H9 (cell line): ENCODE results near the gene NSL1. TPM values are rescaled to one million over a fixed set of nuclear protein-coding genes. Genes with fewer than 3 reads are reported as not detected.

ENCODE experiments used
- DNase-seq: peaks from one replicate; pipeline ENCODE4 v3.0.0-alpha.2; 2017
- H2AFZ ChIP-seq: one replicate; pipeline ENCODE4 v1.6.1; 2013; ENCODE audit warnings: mild to moderate bottlenecking, low read length, control low read depth, moderate library complexity
- H2AK5ac ChIP-seq: 2 replicates; pipeline ENCODE4 v1.6.1; 2013; ENCODE audit warnings: low read length, control low read depth, mixed read lengths; ENCODE audit not compliant: insufficient read length
- H2BK120ac ChIP-seq: one replicate; pipeline ENCODE4 v1.6.1; 2013; ENCODE audit warnings: low read depth, mild to moderate bottlenecking, low read length, control low read depth, inconsistent platforms; ENCODE audit not compliant: poor library complexity, severe bottlenecking
- H2BK12ac ChIP-seq: 2 replicates; pipeline ENCODE4 v1.6.1; 2013; ENCODE audit warnings: low read length, control low read depth, mixed read lengths, low read depth; ENCODE audit not compliant: insufficient read length
- H2BK15ac ChIP-seq: 2 replicates; pipeline ENCODE4 v1.6.1; 2013; ENCODE audit warnings: low read depth, low read length, control low read depth
- H2BK20ac ChIP-seq: one replicate; pipeline ENCODE4 v1.6.1; 2013; ENCODE audit warnings: low read depth, mild to moderate bottlenecking, low read length, control low read depth, inconsistent platforms; ENCODE audit not compliant: poor library complexity, severe bottlenecking
- H2BK5ac ChIP-seq: 2 replicates; pipeline ENCODE4 v1.6.1; 2013; ENCODE audit warnings: low read length, control low read depth, mixed read lengths; ENCODE audit not compliant: insufficient read length
- H3K14ac ChIP-seq: 2 replicates; pipeline ENCODE4 v1.6.1; 2013; ENCODE audit warnings: low read length, control low read depth; ENCODE audit not compliant: insufficient read depth
- H3K18ac ChIP-seq: 2 replicates; pipeline ENCODE4 v1.6.1; 2013; ENCODE audit warnings: low read depth, mild to moderate bottlenecking, mixed read lengths, low read length, control low read depth; ENCODE audit not compliant: insufficient read length
- H3K23ac ChIP-seq: 2 replicates; pipeline ENCODE4 v1.6.1; 2013; ENCODE audit warnings: low read length, control low read depth, mixed read lengths, low read depth; ENCODE audit not compliant: insufficient read length
- H3K23me2 ChIP-seq: 2 replicates; pipeline ENCODE4 v1.6.1; 2013; ENCODE audit warnings: low read depth, mild to moderate bottlenecking, mixed read lengths, low read length, control low read depth; ENCODE audit not compliant: insufficient read length, poor library complexity, severe bottlenecking
- H3K27ac ChIP-seq: 2 replicates; pipeline ENCODE4 v1.5.1; 2013; ENCODE audit warnings: low read length, control low read depth, mixed read lengths, low read depth; ENCODE audit not compliant: insufficient read length
- H3K27me3 ChIP-seq: 2 replicates; pipeline ENCODE4 v1.6.1; 2013; ENCODE audit warnings: low read length, control low read depth, inconsistent platforms; ENCODE audit not compliant: insufficient read depth
- H3K4ac ChIP-seq: 2 replicates; pipeline ENCODE4 v1.6.1; 2013; ENCODE audit warnings: low read depth, mild to moderate bottlenecking, control low read depth, inconsistent platforms, low read length, moderate library complexity
- H3K4me1 ChIP-seq: 2 replicates; pipeline ENCODE4 v1.6.1; 2013; ENCODE audit warnings: low read length, control low read depth, inconsistent platforms; ENCODE audit not compliant: insufficient read depth
- H3K4me2 ChIP-seq: 2 replicates; pipeline ENCODE4 v1.6.1; 2013; ENCODE audit warnings: low read length, control low read depth, mixed read lengths; ENCODE audit not compliant: insufficient read length, insufficient read depth
- H3K56ac ChIP-seq: 2 replicates; pipeline ENCODE4 v1.6.1; 2013; ENCODE audit warnings: low read depth, mild to moderate bottlenecking, mixed read lengths, low read length, control low read depth; ENCODE audit not compliant: insufficient read length
- H3K79me1 ChIP-seq: 2 replicates; pipeline ENCODE4 v1.6.1; 2013; ENCODE audit warnings: low read depth, mild to moderate bottlenecking, moderate library complexity, low read length, control low read depth, inconsistent platforms; ENCODE audit not compliant: insufficient read depth, poor library complexity, severe bottlenecking
- H3K79me2 ChIP-seq: 2 replicates; pipeline ENCODE4 v1.6.1; 2013; ENCODE audit warnings: low read length, control low read depth, inconsistent platforms; ENCODE audit not compliant: insufficient read depth
- H3K9ac ChIP-seq: 2 replicates; pipeline ENCODE4 v1.6.1; 2013; ENCODE audit warnings: low read length, control low read depth, mixed read lengths; ENCODE audit not compliant: insufficient read length; ENCODE audit errors: extremely low read depth
- H3K9me3 ChIP-seq: one replicate; pipeline ENCODE4 v1.6.1; 2013; ENCODE audit warnings: low read depth, low read length, inconsistent platforms; ENCODE audit not compliant: control insufficient read depth
- H3T11ph ChIP-seq: one replicate; pipeline ENCODE4 v1.6.1; 2013; ENCODE audit warnings: mild to moderate bottlenecking, low read length, control low read depth, inconsistent platforms
- H4K20me1 ChIP-seq: one replicate; pipeline ENCODE4 v1.6.1; 2013; ENCODE audit not compliant: control insufficient read depth, insufficient read length, insufficient read depth
- H4K5ac ChIP-seq: 2 replicates; pipeline ENCODE4 v1.6.1; 2013; ENCODE audit warnings: low read depth, mild to moderate bottlenecking, mixed read lengths, low read length, control low read depth; ENCODE audit not compliant: insufficient read length
- H4K8ac ChIP-seq: replicated peaks from 2 replicates; pipeline ENCODE4 v1.6.1; 2013; ENCODE audit warnings: low read length, control low read depth, mixed read lengths, low read depth; ENCODE audit not compliant: insufficient read length
- H4K91ac ChIP-seq: 2 replicates; pipeline ENCODE4 v1.6.1; 2013; ENCODE audit warnings: low read depth, mild to moderate bottlenecking, moderate library complexity, mixed read lengths, low read length, control low read depth; ENCODE audit not compliant: insufficient read length
- H3K27ac Mint-ChIP-seq, 3 experiments: 2 replicates in 2 of 3; 3 replicates in 1 of 3; pipeline ENCODE4 v1.8.0; 2020 to 2021; ENCODE audit warnings: mixed read lengths in 3 of 3, mild to moderate bottlenecking in 1 of 3, moderate library complexity in 1 of 3
- H3K27me3 Mint-ChIP-seq: 2 replicates; pipeline ENCODE4 v1.8.0; 2021; ENCODE audit warnings: low read depth, mild to moderate bottlenecking, moderate library complexity, mixed read lengths
- H3K36me3 Mint-ChIP-seq, 3 experiments: 2 replicates in 2 of 3; 3 replicates in 1 of 3; pipeline ENCODE4 v1.8.0; 2020 to 2021; ENCODE audit warnings: low read depth in 3 of 3, mixed read lengths in 3 of 3; ENCODE audit not compliant: insufficient read depth in 1 of 3
- H3K4me1 Mint-ChIP-seq, 2 experiments: 2 replicates each; pipeline ENCODE4 v1.8.0; 2020; ENCODE audit warnings: mixed read lengths in 2 of 2
- H3K4me3 Mint-ChIP-seq, 2 experiments: 2 replicates in 1 of 2; 3 replicates in 1 of 2; pipeline ENCODE4 v1.8.0; 2020 to 2021; ENCODE audit warnings: mild to moderate bottlenecking in 2 of 2, mixed read lengths in 2 of 2, moderate library complexity in 1 of 2
- H3K9me3 Mint-ChIP-seq, 2 experiments: 2 replicates in 1 of 2; 3 replicates in 1 of 2; pipeline ENCODE4 v1.8.0; 2020; ENCODE audit warnings: mild to moderate bottlenecking in 2 of 2, mixed read lengths in 2 of 2, moderate library complexity in 1 of 2
- WGBS: extraction: QIAGEN DNeasy Blood & Tissue Kit; methylation state at CpG from one replicate; pipeline ENCODE4 v1.1.7; 2013; ENCODE audit warnings: missing lambda C conversion rate, low lambda C conversion rate, mixed read lengths; ENCODE audit not compliant: insufficient read length; ENCODE audit errors: extremely low coverage; 5-methylcytosine and 5-hydroxymethylcytosine counted together
- total RNA-seq: library from RNA; stranded (reverse); gene quantifications from 2 replicates; pipeline ENCODE4 v1.2.1, GENCODE V29; 2021
- TF ChIP-seq, protein P1 (sequence below): fragments of 200-600 bp; sonication (generic); conservative IDR thresholded peaks from 3 replicates; pipeline ENCODE4 v1.8.0; 2021; ENCODE audit warnings: antibody characterized with exemption, mild to moderate bottlenecking

NSL1 gene
- total RNA-seq, 1 experiment from 2014 or later, result 49.3 TPM

DNA sequence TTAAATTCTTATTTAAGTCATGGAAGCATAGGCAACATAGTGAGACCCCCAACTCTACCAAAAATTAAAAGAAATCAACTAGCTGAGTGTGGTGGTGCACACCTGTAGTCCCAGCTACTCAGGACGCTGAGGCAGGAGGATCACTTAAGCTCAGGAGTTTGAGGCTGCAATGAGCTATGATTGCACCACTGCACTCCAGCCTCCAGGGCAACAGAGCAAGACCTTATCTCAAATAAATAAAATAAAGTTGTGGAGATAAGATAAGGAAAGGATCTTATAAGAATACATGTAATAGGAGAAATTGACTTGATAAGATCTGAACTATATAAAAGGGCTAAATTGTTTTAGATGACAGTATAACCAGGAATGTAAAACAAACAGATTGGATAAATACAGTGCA is 89.7 kb downstream of the NSL1 start:
- H3K18ac ChIP-seq, result no peak overlapping the region
- no peak overlapping the region for H3K14ac ChIP-seq
- no peak overlapping the region for H3T11ph ChIP-seq
- H3K9ac ChIP-seq, result no peak overlapping the region
- no CpG with 5 or more reads among the region's 1 CpG for WGBS
- H3K23me2 ChIP-seq, result peaks cover 6% of the 10 kb centered on the region
- peaks cover 26% of the 10 kb centered on the region for H3K27me3 ChIP-seq
- no peak overlapping the region for H2BK5ac ChIP-seq
- TF ChIP-seq, protein P1, sequence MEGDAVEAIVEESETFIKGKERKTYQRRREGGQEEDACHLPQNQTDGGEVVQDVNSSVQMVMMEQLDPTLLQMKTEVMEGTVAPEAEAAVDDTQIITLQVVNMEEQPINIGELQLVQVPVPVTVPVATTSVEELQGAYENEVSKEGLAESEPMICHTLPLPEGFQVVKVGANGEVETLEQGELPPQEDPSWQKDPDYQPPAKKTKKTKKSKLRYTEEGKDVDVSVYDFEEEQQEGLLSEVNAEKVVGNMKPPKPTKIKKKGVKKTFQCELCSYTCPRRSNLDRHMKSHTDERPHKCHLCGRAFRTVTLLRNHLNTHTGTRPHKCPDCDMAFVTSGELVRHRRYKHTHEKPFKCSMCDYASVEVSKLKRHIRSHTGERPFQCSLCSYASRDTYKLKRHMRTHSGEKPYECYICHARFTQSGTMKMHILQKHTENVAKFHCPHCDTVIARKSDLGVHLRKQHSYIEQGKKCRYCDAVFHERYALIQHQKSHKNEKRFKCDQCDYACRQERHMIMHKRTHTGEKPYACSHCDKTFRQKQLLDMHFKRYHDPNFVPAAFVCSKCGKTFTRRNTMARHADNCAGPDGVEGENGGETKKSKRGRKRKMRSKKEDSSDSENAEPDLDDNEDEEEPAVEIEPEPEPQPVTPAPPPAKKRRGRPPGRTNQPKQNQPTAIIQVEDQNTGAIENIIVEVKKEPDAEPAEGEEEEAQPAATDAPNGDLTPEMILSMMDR, result peak; percentile 40; the same call in 2 of the 3 replicates
- no peak overlapping the region for H2BK20ac ChIP-seq
- H2BK15ac ChIP-seq, result no peak overlapping the region
- Mint-ChIP-seq H3K9me3 (0 out of 5 replicates have a peak, but pooled peaks cover 0 to 2% of the 10 kb centered on the region in 2 experiments), H3K27ac (no peak overlapping the region), H3K4me1 (peaks cover 12% of the 10 kb centered on the region in 2 experiments), H3K36me3 (peaks cover 0 to 2% (median 0%) of the 10 kb centered on the region in 3 experiments; a peak in 1 of 7 replicates), H3K4me3 (no peak overlapping the region), H3K27me3 (peaks cover 77% of the 10 kb centered on the region)
- DNase-seq, result no peak
- H2AFZ ChIP-seq, result no peak overlapping the region
- no peak overlapping the region for H3K4me2 ChIP-seq
- no peak overlapping the region for H4K91ac ChIP-seq
- no peaks in the 10 kb centered on the region for H3K9me3 ChIP-seq
- no peak overlapping the region for H3K27ac ChIP-seq
- no peak overlapping the region for H3K56ac ChIP-seq
- no peak overlapping the region for H4K5ac ChIP-seq
- H4K8ac ChIP-seq, result no peak overlapping the region
- no peak overlapping the region for H2BK120ac ChIP-seq
- no peaks in the 10 kb centered on the region for H3K79me1 ChIP-seq
- no peaks in the 10 kb centered on the region for H3K79me2 ChIP-seq
- H4K20me1 ChIP-seq, result no peaks in the 10 kb centered on the region
- no peak overlapping the region for H3K4ac ChIP-seq
- H3K4me1 ChIP-seq, result no peaks in the 10 kb centered on the region; the same call in 1 of the 2 replicates
- no peak overlapping the region for H2AK5ac ChIP-seq
- no peak overlapping the region for H3K23ac ChIP-seq
- no peak overlapping the region for H2BK12ac ChIP-seq
